TTC549 (cell line): ENCODE data around the gene OAF.

Experiments used
- FAIRE-seq: peaks from 2 replicates; lab custom pipeline; 2012; peaks lifted over from hg19 to GRCh38; lab: Jason Lieb, UNC

OAF gene

GRCh38 chr11:120205596-120206161 lies 5.2 kb upstream of the OAF start:
- FAIRE-seq: no peak

GRCh38 chr11:120207512-120207911 lies 3.3 kb upstream of the OAF start:
- no peak for FAIRE-seq

GRCh38 chr11:120208001-120208441 lies 2.8 kb upstream of the OAF start:
- FAIRE-seq: no peak

GRCh38 chr11:120208777-120209176 lies 2.1 kb upstream of the OAF start:
- no peak for FAIRE-seq

GRCh38 chr11:120209746-120210625 lies 846 bp upstream of the OAF start:
- no peak for FAIRE-seq

- no peak for FAIRE-seq
These were observed 858 bp downstream of the OAF start for GRCh38 chr11:120211522-120212258.

- no peak for FAIRE-seq
These were observed 1.5 kb downstream of the OAF start for GRCh38 chr11:120212259-120212878.

GRCh38 chr11:120212926-120213325 lies 2.1 kb downstream of the OAF start:
- no peak for FAIRE-seq

GRCh38 chr11:120214581-120214980 lies 3.7 kb downstream of the OAF start:
- no peak for FAIRE-seq

DNA sequence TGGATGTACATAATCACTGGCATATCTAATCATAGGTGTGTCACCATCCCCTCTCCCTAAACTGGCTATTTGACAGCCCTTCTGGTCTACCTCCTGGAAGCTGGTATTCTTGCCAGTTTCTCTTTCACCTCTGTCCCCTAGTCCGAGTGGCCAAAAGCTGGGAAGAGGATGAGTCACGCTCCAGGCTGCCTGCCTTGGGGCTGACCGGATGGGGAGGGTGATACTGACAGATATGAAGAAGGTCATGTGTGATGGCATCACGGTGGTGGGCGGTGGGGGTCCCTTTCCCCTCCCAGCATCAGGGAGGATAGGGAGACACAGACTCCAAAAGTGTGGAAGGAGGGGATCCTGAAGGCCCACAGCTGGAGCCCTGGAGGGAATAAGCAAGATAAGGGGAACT lies 4.8 kb downstream of the OAF start:
- no peak for FAIRE-seq

DNA sequence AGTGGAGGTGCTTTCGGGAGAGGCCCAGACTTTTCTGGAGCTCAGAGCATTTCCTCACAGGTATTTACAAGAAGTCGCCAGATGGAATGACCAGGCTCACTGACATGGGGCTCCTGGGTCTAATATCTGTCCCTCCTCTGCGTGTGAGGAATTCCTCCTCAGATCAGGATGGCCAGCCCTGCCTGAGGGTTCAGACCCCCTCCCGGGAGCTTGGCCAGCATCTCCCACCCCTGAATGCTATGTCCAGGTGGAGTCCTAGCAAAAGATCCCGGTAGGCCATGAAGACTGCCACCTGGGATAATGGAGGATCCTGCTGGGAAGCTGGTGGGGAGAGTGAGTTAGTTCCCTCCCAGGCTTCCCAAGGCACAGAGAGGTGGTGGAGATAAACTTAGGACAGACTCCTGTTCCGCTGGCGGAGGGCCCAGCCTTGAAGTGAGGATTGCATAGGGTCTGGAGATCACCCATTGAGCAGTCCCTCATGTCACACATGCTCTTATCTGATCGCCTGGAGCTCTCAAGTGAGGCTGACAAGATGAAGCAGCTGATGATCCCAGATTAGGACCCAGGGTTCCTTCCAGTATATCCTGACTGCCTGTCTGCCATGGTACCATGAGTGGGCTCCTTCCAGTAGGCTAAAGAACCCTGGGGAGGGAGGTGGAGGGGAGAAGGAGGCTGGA lies 5.7 kb downstream of the OAF start:
- no peak for FAIRE-seq

DNA sequence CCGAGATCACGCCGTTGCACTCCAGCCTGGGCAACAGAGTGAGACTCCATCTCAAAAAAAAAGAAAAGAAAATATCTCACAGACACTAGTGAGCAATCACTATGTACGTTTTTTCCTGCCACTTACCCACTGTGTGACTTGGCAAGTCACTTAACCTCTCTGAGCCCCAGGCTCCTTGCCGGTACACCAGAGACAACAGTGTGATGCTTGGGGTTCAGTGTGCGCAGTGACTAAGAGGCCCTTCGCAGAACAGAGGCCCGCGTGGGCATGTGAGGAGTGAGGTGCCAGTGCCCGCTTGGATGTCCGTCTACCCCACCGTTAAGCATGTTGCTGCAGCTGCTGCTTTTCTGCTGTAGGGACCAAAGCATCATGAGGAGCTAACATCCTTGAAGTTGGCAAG lies 6.7 kb downstream of the OAF start:
- no peak for FAIRE-seq

- no peak for FAIRE-seq
These were observed 7.3 kb downstream of the OAF start for GRCh38 chr11:120217941-120218694.

- no peak for FAIRE-seq
These were observed 7.8 kb downstream of the OAF start for GRCh38 chr11:120218695-120219033.

- no peak for FAIRE-seq
These were observed 8.6 kb downstream of the OAF start for GRCh38 chr11:120219232-120219937.

DNA sequence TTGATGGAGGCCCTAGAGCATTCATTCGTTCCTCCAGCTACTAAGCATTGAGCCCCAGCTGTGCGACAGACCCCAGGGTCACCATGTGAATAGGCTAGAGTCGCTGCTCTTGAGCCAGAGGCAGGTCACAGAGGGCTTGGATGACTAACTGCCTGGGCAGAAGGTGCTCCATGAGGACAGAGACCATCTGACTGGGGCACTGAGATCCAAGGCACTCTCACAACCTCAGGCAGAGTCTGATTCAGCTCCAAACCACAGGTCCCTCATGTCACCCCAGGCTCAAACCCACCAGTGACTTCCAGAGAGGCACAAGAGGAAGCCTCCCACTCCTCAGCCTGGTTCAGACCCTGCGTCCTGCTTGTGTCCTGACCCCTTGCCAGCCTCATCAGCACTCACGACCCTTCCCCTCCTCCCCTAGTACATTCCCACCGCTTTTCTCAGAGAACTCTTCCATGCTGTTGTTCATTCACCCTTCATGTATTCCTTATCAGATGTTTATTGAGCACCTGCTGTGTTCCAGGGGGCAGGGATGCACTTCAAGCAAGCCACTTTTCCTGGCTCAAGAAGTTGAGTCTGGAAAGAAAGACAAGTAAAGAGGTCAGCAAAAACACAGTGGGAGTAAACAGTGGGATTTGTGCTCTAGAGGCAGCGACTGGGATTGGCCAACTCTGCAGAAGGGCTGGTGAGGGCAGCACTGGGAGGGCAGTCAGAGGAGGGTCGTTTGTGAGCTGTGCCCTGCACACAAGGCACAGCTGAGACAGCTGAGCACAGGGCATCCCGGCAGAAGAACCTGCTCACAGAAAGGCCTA lies 9.3 kb downstream of the OAF start:
- no peak for FAIRE-seq

DNA sequence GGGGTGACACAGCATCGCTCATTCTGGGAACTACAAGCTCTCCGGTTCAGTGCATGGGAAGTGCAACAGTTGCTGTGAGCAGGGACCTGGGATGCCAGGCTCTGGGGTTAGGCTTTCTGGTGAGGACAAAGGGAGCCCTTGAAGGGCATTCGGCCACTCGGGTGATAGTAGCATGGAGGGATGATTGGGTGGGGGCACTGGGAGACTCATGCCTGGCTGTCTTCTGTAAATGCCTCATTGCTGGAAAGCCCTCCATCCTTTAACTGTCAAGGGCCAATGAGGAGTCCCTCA lies 9.9 kb downstream of the OAF start:
- no peak for FAIRE-seq

- FAIRE-seq: no peak
These were observed 10.4 kb downstream of the OAF start for GRCh38 chr11:120221115-120221752.

GRCh38 chr11:120222916-120223315 lies 12.1 kb downstream of the OAF start:
- no peak for FAIRE-seq

- FAIRE-seq: no peak
These were observed 13.0 kb downstream of the OAF start for GRCh38 chr11:120223793-120224192.
